Measurements from ENCODE around the gene TRMT11.

TRMT11 gene

GRCh38 chr6:126076992-126077664, 90.8 kb downstream of the TRMT11 start:
- no peak for DNase-seq (ENCODE audit: low spot score)

- no peak for DNase-seq (ENCODE audit: low spot score)
Measured at GRCh38 chr6:126077810-126078776, 91.8 kb downstream of the TRMT11 start.

DNA sequence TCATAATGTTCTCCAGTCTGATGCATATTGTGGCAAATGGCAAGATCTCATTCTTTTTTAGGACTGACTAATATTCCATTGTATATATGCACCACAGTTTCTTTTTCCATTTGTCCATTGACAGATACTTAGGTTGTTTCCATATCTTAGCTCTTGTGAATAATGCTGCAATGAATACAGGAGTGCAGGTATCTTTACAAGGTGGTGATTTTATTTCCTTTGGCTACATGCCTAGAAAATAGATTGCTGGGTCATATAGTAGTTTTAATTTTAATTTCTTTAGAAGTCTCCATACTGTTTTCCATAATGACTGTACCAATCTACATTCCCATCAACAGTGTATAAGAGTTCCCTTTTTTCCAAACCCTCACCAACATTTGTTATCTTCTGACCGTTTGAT, 97.5 kb downstream of the TRMT11 start:
- DNase-seq (ENCODE audit: low spot score): no peak

DNA sequence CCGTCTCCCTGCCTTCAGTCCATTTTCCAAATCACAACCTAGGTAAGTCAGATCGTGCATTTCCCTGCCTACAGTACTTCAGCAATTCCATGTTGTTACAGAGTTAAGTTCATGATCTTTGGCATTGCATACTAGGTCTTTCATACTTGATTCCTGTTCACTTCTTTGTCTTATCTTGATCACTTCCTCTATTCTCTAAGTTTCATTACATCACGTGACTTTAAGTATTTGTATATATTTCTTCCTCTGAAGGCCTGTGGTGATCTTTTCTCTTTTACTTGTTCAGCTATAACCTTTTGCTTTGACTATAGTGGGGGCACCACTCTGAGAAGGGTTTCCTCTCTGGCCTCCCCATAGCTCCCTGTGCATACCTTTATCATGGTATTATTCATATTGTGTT, 100.2 kb downstream of the TRMT11 start:
- no peak for DNase-seq (ENCODE audit: low spot score)

Data from hematopoietic multipotent progenitor cell treated with erythropoietin and hydrocortisone succinate and interleukin-3 and kit ligand, for 15 days (in vitro differentiated cells).